GM23338 (cell line): ENCODE data around the gene CD40. TPM values are rescaled to one million over a fixed set of nuclear protein-coding genes. Genes with fewer than 3 reads are reported as not detected.

ENCODE experiments used
- ATAC-seq: fragments of 200-7000 bp; cut with Tn5 transposase; 3 replicates; pipeline ENCODE4 v1.9.1; 2020
- DNase-seq: peaks from one replicate; pipeline ENCODE4 v3.0.0-alpha.2; 2015; ENCODE audit warnings: low spot score
- H2AFZ ChIP-seq: fragments of 200-600 bp; sonication (generic); 2 replicates; pipeline ENCODE4 v1.8.0; 2016; ENCODE audit warnings: antibody characterized with exemption, mild to moderate bottlenecking, moderate library complexity
- H3F3A ChIP-seq: fragments of 200-600 bp; sonication (generic); replicated peaks from 2 replicates; pipeline ENCODE4 v1.8.0; 2017; ENCODE audit warnings: antibody characterized with exemption, mixed run types, low read depth
- H3K27ac ChIP-seq: fragments of 200-600 bp; sonication (generic); 2 replicates; pipeline ENCODE4 v1.6.1; 2016; ENCODE audit warnings: low read depth
- H3K27me3 ChIP-seq: fragments of 200-600 bp; sonication (generic); 2 replicates; pipeline ENCODE4 v1.8.0; 2016; ENCODE audit warnings: mild to moderate bottlenecking, mixed run types, moderate library complexity; ENCODE audit not compliant: insufficient read depth
- H3K36me3 ChIP-seq: fragments of 200-600 bp; sonication (generic); 2 replicates; pipeline ENCODE4 v1.8.0; 2016; ENCODE audit warnings: mild to moderate bottlenecking; ENCODE audit not compliant: insufficient read depth
- H3K4me1 ChIP-seq: fragments of 200-600 bp; sonication (generic); 2 replicates; pipeline ENCODE4 v1.8.0; 2016; ENCODE audit warnings: mild to moderate bottlenecking, moderate library complexity; ENCODE audit not compliant: insufficient read depth
- H3K4me2 ChIP-seq: fragments of 200-600 bp; sonication (generic); 2 replicates; pipeline ENCODE4 v1.7.1; 2017; ENCODE audit warnings: mixed run types
- H3K4me3 ChIP-seq: fragments of 200-600 bp; sonication (generic); 2 replicates; pipeline ENCODE4 v1.6.1; 2016; ENCODE audit warnings: mixed run types
- H3K79me2 ChIP-seq: fragments of 200-600 bp; sonication (generic); replicated peaks from 2 replicates; pipeline ENCODE4 v1.8.0; 2017; ENCODE audit warnings: mild to moderate bottlenecking; ENCODE audit not compliant: insufficient read depth
- H3K9me2 ChIP-seq: fragments of 200-600 bp; sonication (generic); 2 replicates; pipeline ENCODE4 v1.8.0; 2017; ENCODE audit not compliant: insufficient read depth
- H4K20me1 ChIP-seq: fragments of 200-600 bp; sonication (generic); replicated peaks from 2 replicates; pipeline ENCODE4 v1.8.0; 2017; ENCODE audit warnings: mild to moderate bottlenecking; ENCODE audit not compliant: insufficient read depth
- H3K27ac Mint-ChIP-seq: 2 replicates; pipeline ENCODE4 v1.8.0; 2020; ENCODE audit warnings: inconsistent platforms, mild to moderate bottlenecking, moderate library complexity, mixed read lengths
- H3K27me3 Mint-ChIP-seq: 3 replicates; pipeline ENCODE4 v1.8.0; 2022; ENCODE audit warnings: low read depth, mild to moderate bottlenecking, moderate library complexity, mixed read lengths, inconsistent platforms; ENCODE audit not compliant: insufficient read depth, poor library complexity
- H3K36me3 Mint-ChIP-seq: 3 replicates; pipeline ENCODE4 v1.8.0; 2021; ENCODE audit warnings: low read depth, mild to moderate bottlenecking, inconsistent platforms, moderate library complexity, mixed read lengths
- H3K4me1 Mint-ChIP-seq: 3 replicates; pipeline ENCODE4 v1.8.0; 2020; ENCODE audit warnings: mild to moderate bottlenecking, inconsistent platforms, mixed read lengths
- H3K4me3 Mint-ChIP-seq: 3 replicates; pipeline ENCODE4 v1.8.0; 2021; ENCODE audit warnings: moderate library complexity, mild to moderate bottlenecking, inconsistent platforms, mixed read lengths
- H3K9me3 Mint-ChIP-seq: 3 replicates; pipeline ENCODE4 v1.8.0; 2020; ENCODE audit warnings: moderate library complexity, mild to moderate bottlenecking, inconsistent platforms, mixed read lengths
- CTCF ChIP-seq, 2 experiments: fragments of 200-600 bp in 1 of 2; sonication (generic) in 1 of 2; conservative IDR thresholded peaks; 2 replicates each; pipeline versions ENCODE4 v1.5.1 to v1.6.1; 2016 to 2017; ENCODE audit warnings: antibody characterized with exemption in 2 of 2, low read depth in 2 of 2, mild to moderate bottlenecking in 2 of 2, moderate library complexity in 1 of 2
- EZH2 ChIP-seq: fragments of 200-600 bp; sonication (generic); IDR thresholded peaks from one replicate; pipeline ENCODE4 v1.8.0; 2017; ENCODE audit warnings: antibody characterized with exemption, mild to moderate bottlenecking, low read depth; ENCODE audit not compliant: unreplicated experiment
- EZH2phosphoT487 ChIP-seq: fragments of 200-600 bp; sonication (generic); IDR thresholded peaks from one replicate; pipeline ENCODE4 v1.8.1; 2018; ENCODE audit warnings: antibody characterized with exemption; ENCODE audit not compliant: unreplicated experiment
- NANOG ChIP-seq: IDR thresholded peaks from 2 replicates; pipeline ENCODE4 v1.6.1; 2016; ENCODE audit warnings: antibody characterized with exemption, borderline replicate concordance
- REST ChIP-seq: IDR thresholded peaks from one replicate; pipeline ENCODE4 v1.6.1; 2018; ENCODE audit warnings: antibody characterized with exemption; ENCODE audit not compliant: unreplicated experiment
- STAT1 ChIP-seq: IDR thresholded peaks from one replicate; pipeline ENCODE4 v1.6.1; 2016; ENCODE audit warnings: antibody characterized with exemption; ENCODE audit not compliant: unreplicated experiment
- ZNF114 ChIP-seq: fragments of 250-450 bp; sonication (Bioruptor Pico); IDR thresholded peaks from 2 replicates; pipeline ENCODE4 v1.5.0; 2020; ENCODE audit warnings: mild to moderate bottlenecking, moderate library complexity
- ZNF331 ChIP-seq: fragments of 250-450 bp; sonication (Bioruptor Pico); IDR thresholded peaks from 2 replicates; pipeline ENCODE4 v1.5.0; 2020; ENCODE audit warnings: low read depth, mild to moderate bottlenecking, moderate library complexity
- polyA plus RNA-seq: library from polyadenylated mRNA; unstranded; fragments of >200 nt; fragmentation: Nextera tagmentation; extraction: Ambion mirVana; gene quantifications from 2 replicates; pipeline ENCODE4 v1.2.1, GENCODE V29; 2016
- total RNA-seq: library from RNA; depleted of rRNA; stranded (reverse); fragments of >200 nt; shearing (Covaris generic); gene quantifications from 2 replicates; pipeline ENCODE4 v1.2.3, GENCODE V29; 2014

The CD40 gene
- total and polyA plus RNA-seq, 2 experiments from 2014 or later = 15.4 to 18.9 TPM

- TF ChIP-seq REST = no peak
- TF ChIP-seq EZH2 = no peak
- no peak for TF ChIP-seq STAT1
- no peak for TF ChIP-seq EZH2phosphoT487
- TF ChIP-seq CTCF (conservative IDR thresholded peaks at IDR 0.05; ENCODE audit: low read depth in 2 of 2) = no peak
- no peak for TF ChIP-seq NANOG
- no peak for TF ChIP-seq ZNF114
These were observed 13.3 kb downstream of the CD40 start (continued) for GRCh38 chr20:46131396-46131795.

GRCh38 chr20:46132705-46133120 lies 14.6 kb downstream of the CD40 start:
- Histone ChIP-seq H3K79me2 (no peaks in the 10 kb centered on the region), H3K36me3 (no peaks in the 10 kb centered on the region), H3K9me2 (no peaks in the 10 kb centered on the region), H3K4me3 (no peak overlapping the region), H3K27ac (no peak overlapping the region), H3K4me1 (peaks cover 4% of the 10 kb centered on the region; the same call in 1 of the 2 replicates), H3K27me3 (peaks cover 11% of the 10 kb centered on the region; the same call in 1 of the 2 replicates), H2AFZ (peak overlapping the region; percentile 28; the same call in 1 of the 2 replicates), H3F3A (no peaks in the 10 kb centered on the region), H4K20me1 (no peaks in the 10 kb centered on the region; the same call in 1 of the 2 replicates), H3K4me2 (no peak overlapping the region)
- Mint-ChIP-seq H3K9me3 (no peaks in the 10 kb centered on the region; the same call in 2 of the 3 replicates), H3K27ac (no peak overlapping the region), H3K4me3 (no peak overlapping the region), H3K4me1 (peaks cover 14% of the 10 kb centered on the region), H3K27me3 (peaks cover 16% of the 10 kb centered on the region), H3K36me3 (no peaks in the 10 kb centered on the region)
- ATAC-seq = peak; percentile 89
- peak; percentile 87 for DNase-seq
- TF ChIP-seq ZNF331 = no peak
- no peak for TF ChIP-seq STAT1
- no peak for TF ChIP-seq ZNF114
- peak; percentile 81 to 97 for TF ChIP-seq CTCF (conservative IDR thresholded peaks at IDR 0.05; ENCODE audit: low read depth in 2 of 2)
